Transverse colon (tissue), 4 donors: ENCODE measurements around the gene UQCRH. TPM values are rescaled to one million over a fixed set of nuclear protein-coding genes. Genes with fewer than 3 reads are reported as not detected.

Experiments used
- DNase-seq: peaks from one replicate; pipeline ENCODE4 v3.0.0-alpha.2; 2019
- H3K27ac ChIP-seq, 4 donors: fragments of 200-600 bp; sonication (generic); 2 replicates each; pipeline ENCODE4 v1.5.1; 2016 to 2018; ENCODE audit warnings: inconsistent platforms in 4 of 4
- H3K27me3 ChIP-seq: fragments of 200-600 bp; sonication (generic); 2 replicates; pipeline ENCODE4 v1.5.1; 2017; ENCODE audit warnings: inconsistent platforms
- H3K36me3 ChIP-seq, 4 donors: fragments of 200-600 bp; sonication (generic); 2 replicates each; pipeline ENCODE4 v1.5.1; 2017 to 2019; ENCODE audit warnings: inconsistent platforms in 4 of 4
- H3K4me1 ChIP-seq, 4 donors: fragments of 200-600 bp; sonication (generic); 2 replicates each; pipeline ENCODE4 v1.5.1; 2017 to 2020; ENCODE audit warnings: inconsistent platforms in 4 of 4
- H3K4me3 ChIP-seq, 4 donors: fragments of 200-600 bp; sonication (generic); 1 replicate in 1 of 4; 2 replicates in 3 of 4; pipeline versions ENCODE4 v1.5.1 to v1.6.1; 2017 to 2019; ENCODE audit warnings: inconsistent platforms in 4 of 4
- H3K9me3 ChIP-seq, 2 donors: fragments of 200-600 bp; sonication (generic); 2 replicates each; pipeline ENCODE4 v1.5.1; 2017 to 2019; ENCODE audit warnings: inconsistent platforms in 2 of 2
- EP300 ChIP-seq: sonication (generic); formaldehyde crosslinking; IDR thresholded peaks from one replicate; pipeline ENCODE4 v1.6.1; 2017; ENCODE audit warnings: antibody characterized with exemption, low read depth
- POLR2A ChIP-seq: fragments of 450-650 bp; IDR thresholded peaks from one replicate; pipeline ENCODE4 v1.6.1; 2016; ENCODE audit warnings: antibody characterized with exemption, mild to moderate bottlenecking, moderate library complexity
- POLR2AphosphoS5 ChIP-seq, 3 donors: sonication (generic); formaldehyde crosslinking; IDR thresholded peaks; one replicate each; pipeline ENCODE4 v1.6.1; 2016; ENCODE audit warnings: antibody characterized with exemption in 3 of 3
- WGBS, 2 donors: methylation state at CpG; one replicate each; pipeline ENCODE4 v1.1.5; 2018; ENCODE audit warnings: low coverage in 1 of 2; 5-methylcytosine and 5-hydroxymethylcytosine counted together
- in situ Hi-C, 4 donors: fragments of 200-750 bp; cut with MboI; loops; one replicate each; pipeline versions ENCODE4 v1.15.0 to v1.15.1; 2017; ENCODE audit warnings: low sequenced_read_pairs in 3 of 4, low pct_ligation_motif_present in 1 of 4, low pct_unique_long_range_greater_than_20kb in 1 of 4
- intact Hi-C: fragments of 100-400 bp; cut with DNase I; formaldehyde crosslinking; loops from one replicate; pipeline ENCODE4 v1.15.1; 2023; ENCODE audit warnings: low total_unique reads
- total RNA-seq, 4 donors: library from RNA; depleted of rRNA; stranded (reverse); fragments of >200 nt; gene quantifications; one replicate each; pipeline ENCODE4 v1.1.0, GENCODE V29; 2016
- TF ChIP-seq, protein P1 (sequence below), 5 experiments: fragments of 200-600 bp in 3 of 5; fragments of 450-650 bp in 2 of 5; sonication (generic) in 3 of 5; IDR thresholded peaks; 1 replicate in 2 of 5; 2 replicates in 3 of 5; pipeline ENCODE4 v1.5.1; 2016 to 2017; ENCODE audit warnings: antibody characterized with exemption in 5 of 5, inconsistent platforms in 3 of 5, mild to moderate bottlenecking in 2 of 5, moderate library complexity in 1 of 5

Gene UQCRH
- total RNA-seq, 4 donors from 2014 or later: 108 to 575 (median 330) TPM

DNA sequence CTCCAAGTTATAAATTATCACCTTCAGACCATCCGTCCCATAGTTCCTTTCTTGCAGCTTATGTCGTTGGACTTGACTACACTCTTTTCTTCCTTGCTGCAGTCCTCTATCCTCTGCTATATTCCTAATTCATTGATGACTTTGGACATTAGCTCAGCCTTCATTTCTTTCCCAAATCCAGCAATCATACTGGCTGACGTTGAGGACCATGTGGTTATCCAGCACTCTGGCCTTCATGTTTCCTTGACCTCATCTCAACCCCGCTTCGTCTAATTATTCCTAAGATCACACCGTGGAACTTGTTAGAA, 28.5 kb upstream of the UQCRH start:
- peaks cover 0 to 15% (median 0%) of the 10 kb centered on the region in 4 donors for H3K36me3 ChIP-seq
- no peaks in the 10 kb centered on the region for H3K9me3 ChIP-seq
- intact Hi-C loops (no loop called here), in situ Hi-C loops (no loop called here)
- no peak for TF ChIP-seq EP300
- TF ChIP-seq, protein P1, sequence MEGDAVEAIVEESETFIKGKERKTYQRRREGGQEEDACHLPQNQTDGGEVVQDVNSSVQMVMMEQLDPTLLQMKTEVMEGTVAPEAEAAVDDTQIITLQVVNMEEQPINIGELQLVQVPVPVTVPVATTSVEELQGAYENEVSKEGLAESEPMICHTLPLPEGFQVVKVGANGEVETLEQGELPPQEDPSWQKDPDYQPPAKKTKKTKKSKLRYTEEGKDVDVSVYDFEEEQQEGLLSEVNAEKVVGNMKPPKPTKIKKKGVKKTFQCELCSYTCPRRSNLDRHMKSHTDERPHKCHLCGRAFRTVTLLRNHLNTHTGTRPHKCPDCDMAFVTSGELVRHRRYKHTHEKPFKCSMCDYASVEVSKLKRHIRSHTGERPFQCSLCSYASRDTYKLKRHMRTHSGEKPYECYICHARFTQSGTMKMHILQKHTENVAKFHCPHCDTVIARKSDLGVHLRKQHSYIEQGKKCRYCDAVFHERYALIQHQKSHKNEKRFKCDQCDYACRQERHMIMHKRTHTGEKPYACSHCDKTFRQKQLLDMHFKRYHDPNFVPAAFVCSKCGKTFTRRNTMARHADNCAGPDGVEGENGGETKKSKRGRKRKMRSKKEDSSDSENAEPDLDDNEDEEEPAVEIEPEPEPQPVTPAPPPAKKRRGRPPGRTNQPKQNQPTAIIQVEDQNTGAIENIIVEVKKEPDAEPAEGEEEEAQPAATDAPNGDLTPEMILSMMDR (IDR thresholded peaks at IDR 0.05): no peak
- TF ChIP-seq POLR2AphosphoS5 (IDR thresholded peaks at IDR 0.05): no peak
- no peak for TF ChIP-seq POLR2A
- no peak for DNase-seq
- no peaks in the 10 kb centered on the region for H3K4me1 ChIP-seq
- 93% methylated on average over 6 of the region's 6 CpGs; no CpG with 5 or more reads in 1 of the 2 donors for WGBS, 2 donors
- no peaks in the 10 kb centered on the region for H3K27me3 ChIP-seq
- H3K27ac ChIP-seq: no peak overlapping the region
- H3K4me3 ChIP-seq: no peak overlapping the region

DNA sequence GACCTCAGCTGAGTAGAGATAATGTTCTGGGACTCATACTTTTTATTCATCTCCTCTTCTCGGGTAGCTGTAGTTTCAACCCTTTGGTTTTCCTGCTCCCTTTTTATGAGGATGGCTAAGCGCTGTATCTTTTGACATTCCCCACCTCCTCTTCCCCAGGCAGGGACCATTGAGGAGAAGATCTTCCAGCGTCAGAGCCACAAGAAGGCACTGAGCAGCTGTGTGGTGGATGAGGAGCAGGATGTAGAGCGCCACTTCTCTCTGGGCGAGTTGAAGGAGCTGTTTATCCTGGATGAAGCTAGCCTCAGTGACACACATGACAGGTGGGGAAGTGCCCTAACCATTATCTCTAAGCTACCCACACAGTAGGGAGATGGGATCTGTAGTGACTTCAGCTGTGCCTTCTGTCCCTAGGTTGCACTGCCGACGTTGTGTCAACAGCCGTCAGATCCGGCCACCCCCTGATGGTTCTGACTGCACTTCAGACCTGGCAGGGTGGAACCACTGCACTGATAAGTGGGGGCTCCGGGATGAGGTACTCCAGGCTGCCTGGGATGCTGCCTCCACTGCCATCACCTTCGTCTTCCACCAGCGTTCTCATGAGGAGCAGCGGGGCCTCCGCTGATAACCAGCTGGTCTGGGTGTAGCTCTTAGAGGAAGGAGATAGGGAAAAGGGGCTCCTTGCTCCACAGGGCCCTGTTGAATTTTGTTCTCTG, 25.7 kb upstream of the UQCRH start:
- Histone ChIP-seq H3K27ac (no peak overlapping the region), H3K4me1 (no peaks in the 10 kb centered on the region), H3K36me3 (peaks cover 0 to 15% (median 4%) of the 10 kb centered on the region in 4 donors), H3K9me3 (no peaks in the 10 kb centered on the region), H3K4me3 (no peak overlapping the region), H3K27me3 (no peaks in the 10 kb centered on the region)
- TF ChIP-seq POLR2AphosphoS5 (IDR thresholded peaks at IDR 0.05) (no peak), POLR2A (no peak), EP300 (no peak)
- TF ChIP-seq, protein P1 (IDR thresholded peaks at IDR 0.05): no peak
- in situ Hi-C loops (no loop called here), intact Hi-C loops (no loop called here)
- DNase-seq: no peak
- 92% methylated on average over 14 of the region's 14 CpGs; no CpG with 5 or more reads in 1 of the 2 donors for WGBS, 2 donors

GRCh38 chr1:46278807-46279206, 24.7 kb upstream of the UQCRH start:
- 95 to 100% methylated on average over 3 to 12 of the region's 12 CpGs for WGBS, 2 donors
- no peaks in the 10 kb centered on the region for H3K9me3 ChIP-seq
- no peaks in the 10 kb centered on the region for H3K4me1 ChIP-seq
- in situ Hi-C loops (no loop called here), intact Hi-C loops (no loop called here)
- H3K27ac ChIP-seq: no peak overlapping the region
- TF ChIP-seq, protein P1 (IDR thresholded peaks at IDR 0.05): no peak
- no peak for TF ChIP-seq POLR2A
- no peak for TF ChIP-seq EP300
- no peak for TF ChIP-seq POLR2AphosphoS5 (IDR thresholded peaks at IDR 0.05)
- peaks cover 0 to 15% (median 4%) of the 10 kb centered on the region in 4 donors for H3K36me3 ChIP-seq
- H3K27me3 ChIP-seq: no peaks in the 10 kb centered on the region
- H3K4me3 ChIP-seq: no peak overlapping the region
- no peak for DNase-seq

DNA sequence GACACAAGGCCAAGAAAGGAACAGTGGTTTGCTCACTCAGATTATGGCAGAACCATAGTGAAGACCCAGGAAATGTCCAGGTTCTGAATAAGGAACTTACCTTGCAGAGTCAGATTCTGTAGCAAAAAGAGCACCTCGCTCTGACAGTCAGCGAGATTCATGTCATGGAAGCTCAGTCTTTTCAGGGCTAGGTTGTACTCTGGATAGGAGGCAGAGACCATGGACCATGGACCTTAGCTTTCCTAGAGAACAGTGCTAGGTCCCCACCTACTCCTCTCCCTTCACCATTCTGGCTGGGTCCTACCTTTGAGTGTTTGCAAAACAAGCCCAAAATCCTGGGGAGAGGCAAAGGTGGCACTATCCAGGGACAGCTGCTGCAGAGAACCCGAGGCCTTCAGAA, 23.4 kb upstream of the UQCRH start:
- H3K4me3 ChIP-seq: no peak overlapping the region
- DNase-seq: no peak
- H3K27me3 ChIP-seq: no peaks in the 10 kb centered on the region
- WGBS, 2 donors: 87% methylated on average over 3 of the region's 3 CpGs; no CpG with 5 or more reads in 1 of the 2 donors
- no peaks in the 10 kb centered on the region for H3K4me1 ChIP-seq
- H3K27ac ChIP-seq: no peak overlapping the region
- TF ChIP-seq, protein P1 (IDR thresholded peaks at IDR 0.05): no peak
- no peak for TF ChIP-seq POLR2AphosphoS5 (IDR thresholded peaks at IDR 0.05)
- TF ChIP-seq POLR2A: no peak
- no peak for TF ChIP-seq EP300
- intact Hi-C loops: no loop called here
- peaks cover 0 to 15% (median 6%) of the 10 kb centered on the region in 4 donors for H3K36me3 ChIP-seq
- no peaks in the 10 kb centered on the region for H3K9me3 ChIP-seq
- in situ Hi-C loops: no loop called here
